Vagina (tissue), 2 donors: ENCODE measurements around the gene ABHD6. TPM values are rescaled to one million over a fixed set of nuclear protein-coding genes. Genes with fewer than 3 reads are reported as not detected.
"Not testable (repeated sequence)": the region's sequence is repeated elsewhere in the genome, so short reads cannot be mapped to it uniquely, and the experiment has no call there.

Experiments
- DNase-seq, 2 donors: peaks; one replicate each; pipeline ENCODE4 v3.0.0-alpha.2; 2017; ENCODE audit errors: extremely low spot score in 2 of 2
- H3K27ac ChIP-seq: fragments of 200-600 bp; sonication (generic); one replicate; pipeline ENCODE4 v1.5.1; 2019
- H3K27me3 ChIP-seq: fragments of 200-600 bp; sonication (generic); one replicate; pipeline ENCODE4 v1.5.1; 2019
- H3K36me3 ChIP-seq, 2 donors: fragments of 200-600 bp; sonication (generic); one replicate each; pipeline ENCODE4 v1.5.1; 2017 to 2019
- H3K4me1 ChIP-seq: fragments of 200-600 bp; sonication (generic); one replicate; pipeline ENCODE4 v1.5.1; 2019
- H3K4me3 ChIP-seq, 2 donors: fragments of 200-600 bp; sonication (generic); 1 replicate in 1 of 2; 2 replicates in 1 of 2; pipeline ENCODE4 v1.5.1; 2016 to 2019
- H3K9me3 ChIP-seq: fragments of 200-600 bp; sonication (generic); one replicate; pipeline ENCODE4 v1.5.1; 2019
- CTCF ChIP-seq, 3 experiments: fragments of 450-650 bp in 2 of 3; fragments of 200-600 bp in 1 of 3; sonication (generic) in 1 of 3; IDR thresholded peaks; one replicate each; pipeline ENCODE4 v1.5.1; 2017 to 2019; ENCODE audit warnings: antibody characterized with exemption in 3 of 3, mild to moderate bottlenecking in 2 of 3, moderate library complexity in 2 of 3
- POLR2A ChIP-seq, 2 donors: fragments of 450-650 bp; IDR thresholded peaks; one replicate each; pipeline ENCODE4 v1.6.1; 2017; ENCODE audit warnings: antibody characterized with exemption in 2 of 2, mild to moderate bottlenecking in 2 of 2, moderate library complexity in 2 of 2
- POLR2AphosphoS5 ChIP-seq, 2 donors: sonication (generic); formaldehyde crosslinking; IDR thresholded peaks; one replicate each; pipeline ENCODE4 v1.9.0; 2017; ENCODE audit warnings: antibody characterized with exemption in 2 of 2, mild to moderate bottlenecking in 2 of 2, low read depth in 1 of 2; ENCODE audit not compliant: insufficient read depth in 1 of 2
- intact Hi-C: fragments of 100-400 bp; cut with DNase I; formaldehyde crosslinking; loops from one replicate; pipeline ENCODE4 v1.15.1; 2023
- total RNA-seq: library from RNA; depleted of rRNA; stranded (reverse); fragments of >200 nt; gene quantifications from one replicate; pipeline ENCODE4 v1.2.3, GENCODE V29; 2016

The ABHD6 gene
- total RNA-seq, 1 donor from 2014 or later, result 18.9 TPM

- Histone ChIP-seq H3K4me1 (no peaks in the 10 kb centered on the region), H3K27me3 (no peaks in the 10 kb centered on the region), H3K9me3 (no peaks in the 10 kb centered on the region), H3K27ac (no peak overlapping the region), H3K4me3 (no peak overlapping the region), H3K36me3 (peaks cover 0 to 14% of the 10 kb centered on the region in 2 donors)
- intact Hi-C loops, result no loop called here
- DNase-seq, result no peak
- no peak for TF ChIP-seq CTCF (IDR thresholded peaks at IDR 0.05)
- TF ChIP-seq POLR2A (IDR thresholded peaks at IDR 0.05), result no peak
- no peak for TF ChIP-seq POLR2AphosphoS5 (IDR thresholded peaks at IDR 0.05; ENCODE audit: insufficient read depth in 1 of 2, low read depth in 1 of 2)
These were observed 22.7 kb downstream of the ABHD6 start for GRCh38 chr3:58260261-58260731.

GRCh38 chr3:58260733-58261132 is 23.1 kb downstream of the ABHD6 start:
- no peaks in the 10 kb centered on the region for H3K9me3 ChIP-seq
- no peak overlapping the region for H3K4me3 ChIP-seq
- peaks cover 0 to 14% of the 10 kb centered on the region in 2 donors for H3K36me3 ChIP-seq
- H3K27ac ChIP-seq, result no peak overlapping the region
- H3K4me1 ChIP-seq, result no peaks in the 10 kb centered on the region
- intact Hi-C loops, result no loop called here
- DNase-seq, result no peak
- TF ChIP-seq CTCF (IDR thresholded peaks at IDR 0.05) (no peak), POLR2A (IDR thresholded peaks at IDR 0.05) (no peak), POLR2AphosphoS5 (IDR thresholded peaks at IDR 0.05; ENCODE audit: insufficient read depth in 1 of 2, low read depth in 1 of 2) (no peak)
- no peaks in the 10 kb centered on the region for H3K27me3 ChIP-seq

GRCh38 chr3:58261954-58262666 is 24.5 kb downstream of the ABHD6 start:
- H3K27ac ChIP-seq, result no peak overlapping the region

GRCh38 chr3:58266577-58266976 is 29.0 kb downstream of the ABHD6 start:
- intact Hi-C loops, result no loop called here

More at GRCh38 chr3:58261954-58262666, 24.5 kb downstream of the ABHD6 start:
- Histone ChIP-seq H3K36me3 (peaks cover 0 to 14% of the 10 kb centered on the region in 2 donors), H3K4me1 (no peaks in the 10 kb centered on the region), H3K27me3 (no peaks in the 10 kb centered on the region), H3K9me3 (no peaks in the 10 kb centered on the region), H3K4me3 (no peak overlapping the region)
- no peak for DNase-seq
- intact Hi-C loops, result no loop called here
- TF ChIP-seq POLR2AphosphoS5 (IDR thresholded peaks at IDR 0.05; ENCODE audit: insufficient read depth in 1 of 2, low read depth in 1 of 2) (no peak), POLR2A (IDR thresholded peaks at IDR 0.05) (no peak), CTCF (IDR thresholded peaks at IDR 0.05) (no peak)

GRCh38 chr3:58267543-58267942 is 30.0 kb downstream of the ABHD6 start:
- H3K4me3 ChIP-seq, H3K4me1 ChIP-seq, H3K9me3 ChIP-seq, H3K27me3 ChIP-seq, H3K27ac ChIP-seq, intact Hi-C loops, DNase-seq: not testable (repeated sequence)
- H3K36me3 ChIP-seq, result peaks cover 0 to 13% of the 10 kb centered on the region in 2 donors

More at GRCh38 chr3:58266577-58266976, 29.0 kb downstream of the ABHD6 start:
- Histone ChIP-seq H3K4me3 (no peak overlapping the region), H3K4me1 (no peaks in the 10 kb centered on the region), H3K9me3 (no peaks in the 10 kb centered on the region), H3K27me3 (no peaks in the 10 kb centered on the region), H3K36me3 (peaks cover 0 to 13% of the 10 kb centered on the region in 2 donors), H3K27ac (no peak overlapping the region)
- TF ChIP-seq POLR2AphosphoS5 (IDR thresholded peaks at IDR 0.05; ENCODE audit: insufficient read depth in 1 of 2, low read depth in 1 of 2) (no peak), CTCF (IDR thresholded peaks at IDR 0.05) (no peak)
- DNase-seq, result no peak
